ENCODE data around the gene FAM221A.
"Not testable (repeated sequence)": the region's sequence is repeated elsewhere in the genome, so short reads cannot be mapped to it uniquely, and the experiment has no call there.

FAM221A gene, protein sequence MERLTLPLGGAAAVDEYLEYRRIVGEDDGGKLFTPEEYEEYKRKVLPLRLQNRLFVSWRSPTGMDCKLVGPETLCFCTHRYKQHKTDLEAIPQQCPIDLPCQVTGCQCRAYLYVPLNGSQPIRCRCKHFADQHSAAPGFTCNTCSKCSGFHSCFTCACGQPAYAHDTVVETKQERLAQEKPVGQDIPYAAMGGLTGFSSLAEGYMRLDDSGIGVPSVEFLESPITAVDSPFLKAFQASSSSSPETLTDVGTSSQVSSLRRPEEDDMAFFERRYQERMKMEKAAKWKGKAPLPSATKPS

DNA sequence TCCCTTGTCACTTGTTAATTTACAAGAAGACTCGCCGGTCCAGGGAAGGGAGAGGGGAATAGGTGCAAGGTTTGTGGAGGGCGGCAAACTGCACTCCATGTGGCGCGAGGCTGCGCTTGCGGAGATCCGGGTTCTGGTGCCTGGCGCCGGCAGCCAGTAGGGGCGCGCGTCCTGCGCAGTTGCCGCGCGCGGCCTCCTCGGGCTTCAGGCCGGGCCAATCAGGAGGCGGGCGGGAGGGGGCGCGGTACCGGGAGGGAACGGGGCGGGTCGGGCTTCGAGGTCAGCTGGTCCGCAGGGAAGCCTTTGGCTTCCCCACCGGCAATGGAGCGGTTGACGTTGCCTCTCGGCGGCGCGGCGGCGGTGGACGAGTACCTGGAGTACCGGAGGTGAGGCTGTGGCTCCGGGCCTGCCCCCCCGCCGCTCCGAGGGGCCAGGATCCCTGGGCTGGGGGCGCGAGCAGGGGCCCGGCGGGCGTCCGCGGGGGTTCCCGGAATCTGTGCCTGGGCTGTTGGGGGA is at the start of gene FAM221A:
Gene FAM221A (plus strand): TSS at position 302 of the 516 bp plus-strand sequence. CDS start 20 bp downstream, at position 322.
- DNase-seq = peak; percentile 82

DNA sequence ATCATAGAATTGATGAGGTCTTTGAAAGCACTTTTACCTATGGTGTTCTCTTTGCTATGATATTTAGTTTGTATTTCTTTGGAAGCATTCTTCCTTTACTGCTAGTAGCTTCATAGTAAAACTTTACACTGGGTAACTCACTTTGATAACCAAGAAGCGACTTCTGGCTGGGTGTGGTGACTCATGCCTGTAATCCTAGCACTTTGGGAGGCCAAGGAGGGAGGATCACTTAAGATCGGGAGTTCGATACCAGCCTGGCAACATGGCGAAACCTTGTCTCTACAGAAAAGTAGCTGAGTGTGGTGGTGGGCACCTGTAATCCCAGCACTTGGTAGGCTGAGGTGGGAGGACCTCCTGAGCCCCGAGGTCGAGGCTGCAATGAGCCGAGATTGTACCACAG is 46.6 kb upstream of the FAM221A start:
- DNase-seq = no peak

DNA sequence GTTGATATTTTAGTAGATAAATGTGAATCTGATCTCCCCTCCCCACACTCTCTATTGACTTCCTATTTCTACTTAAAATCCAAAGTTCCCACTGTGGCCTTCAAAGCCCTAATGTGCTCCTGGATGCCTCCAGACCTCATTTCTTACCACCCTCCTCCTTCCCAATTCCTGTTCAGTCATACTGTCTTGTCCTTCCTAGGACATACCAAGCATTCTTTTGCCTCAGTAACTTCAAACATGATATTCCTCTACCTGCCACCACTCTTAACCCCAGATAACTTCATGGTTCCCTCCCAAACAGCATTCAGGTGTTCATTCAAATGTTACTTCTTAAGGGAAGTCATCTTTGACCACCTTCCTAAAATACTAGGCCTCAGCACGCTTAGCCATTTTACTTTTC is 34.2 kb upstream of the FAM221A start:
- no peak for DNase-seq

DNA sequence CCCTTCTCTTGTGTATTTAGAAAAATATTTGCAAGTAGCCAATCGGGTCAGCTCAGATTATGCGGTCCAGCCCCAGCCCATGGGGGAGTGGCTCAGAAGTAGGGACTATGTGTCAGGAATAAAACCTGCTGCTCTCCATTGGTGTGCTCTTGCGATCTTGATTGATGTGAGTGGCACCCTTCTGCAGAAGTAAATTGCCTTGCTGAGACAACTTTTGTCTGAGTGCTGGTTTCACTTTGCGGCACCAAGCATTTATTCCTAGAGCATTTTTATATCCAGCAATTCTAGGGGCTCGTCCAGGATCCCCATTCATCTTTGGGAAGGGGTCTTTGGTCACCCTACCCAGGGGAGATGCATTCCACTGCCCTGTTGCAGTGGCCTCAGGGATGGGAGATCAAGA is 26.1 kb upstream of the FAM221A start:
- no peak for DNase-seq

DNA sequence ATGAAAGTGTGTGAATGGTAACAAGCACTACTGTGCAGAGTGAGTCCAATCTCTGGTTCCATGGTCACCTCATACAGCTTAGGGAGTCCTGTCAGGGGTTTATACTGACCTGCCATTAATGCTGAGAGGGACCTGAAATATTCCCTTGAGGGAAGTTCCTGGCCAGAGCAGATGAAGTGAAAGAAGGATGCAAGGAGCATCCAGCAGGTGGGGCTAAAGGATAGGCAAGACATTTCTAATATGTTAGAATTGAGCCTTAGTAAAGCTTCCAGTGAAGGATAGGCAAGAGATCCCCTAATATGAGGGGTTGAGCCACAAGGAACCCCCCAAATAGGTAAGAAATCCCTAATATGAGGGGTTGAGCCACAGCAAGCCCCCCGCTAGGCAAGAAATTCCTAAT is 25.5 kb upstream of the FAM221A start:
- no peak for DNase-seq

DNA sequence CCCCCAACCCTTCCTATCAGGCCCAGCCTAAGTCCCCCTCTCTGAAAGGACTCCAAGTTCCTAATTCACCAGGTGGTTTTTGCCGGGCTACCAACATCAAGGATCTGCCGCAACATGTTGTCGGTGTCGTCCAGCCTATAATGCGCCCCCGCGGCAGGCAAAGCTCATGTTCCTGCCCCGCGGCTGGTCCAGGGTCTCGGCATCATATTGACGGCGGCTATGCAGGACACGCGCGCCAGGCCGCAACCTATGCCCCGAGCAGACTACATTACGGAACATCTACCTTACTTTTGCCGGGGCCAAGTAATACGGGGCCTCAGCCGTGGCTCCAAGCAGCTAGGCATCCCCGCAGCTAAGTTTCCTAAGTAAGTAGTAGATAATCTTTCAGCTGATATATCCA is 24.6 kb upstream of the FAM221A start:
- no peak for DNase-seq

DNA sequence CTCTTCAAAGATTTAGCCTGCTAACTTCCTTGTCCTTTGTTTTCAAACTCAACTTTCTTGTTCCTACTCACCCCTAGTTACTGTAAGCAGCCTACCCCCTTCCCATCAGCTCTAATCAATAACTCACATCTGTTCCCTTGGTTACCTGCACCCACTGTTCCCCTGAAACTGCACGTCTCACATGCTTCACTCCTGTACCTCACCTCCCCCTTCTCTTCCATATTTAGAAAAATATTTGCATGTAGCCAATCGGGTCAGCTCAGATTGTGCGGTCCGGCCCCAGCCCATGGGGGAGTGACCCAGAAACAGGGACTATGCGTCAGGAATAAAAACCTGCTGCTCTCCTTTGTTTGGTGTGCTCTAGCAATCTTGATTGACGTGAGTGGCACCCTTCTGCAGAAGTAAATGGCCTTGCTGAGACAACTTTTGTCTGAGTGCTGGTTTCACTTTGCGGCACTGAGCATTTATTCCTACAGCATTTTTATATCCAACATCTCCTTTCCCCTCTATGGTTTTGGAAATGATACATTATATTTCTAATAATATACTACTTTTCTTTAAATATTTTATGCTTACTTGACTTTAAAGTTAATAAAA is 21.1 kb upstream of the FAM221A start:
- no peak for DNase-seq

DNA sequence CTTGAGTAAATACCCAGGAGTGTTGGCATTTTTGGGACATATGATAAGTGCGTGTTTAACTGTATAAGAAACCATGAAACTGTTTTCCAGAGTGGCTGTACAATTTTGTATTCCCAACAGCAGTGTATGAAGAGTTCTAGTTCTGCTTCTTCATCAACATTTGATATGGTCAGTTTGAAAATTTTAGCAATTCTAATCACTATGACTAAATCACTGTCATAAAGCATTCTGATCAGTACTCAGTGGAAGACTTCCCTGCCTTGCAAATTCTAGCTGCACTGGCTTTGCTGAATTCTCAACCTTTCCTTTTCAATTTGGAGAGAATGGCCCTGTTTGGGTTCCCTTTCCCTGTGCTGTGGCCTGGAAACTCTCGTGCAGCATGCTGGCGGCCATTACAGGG is 18.6 kb upstream of the FAM221A start:
- DNase-seq = no peak

DNA sequence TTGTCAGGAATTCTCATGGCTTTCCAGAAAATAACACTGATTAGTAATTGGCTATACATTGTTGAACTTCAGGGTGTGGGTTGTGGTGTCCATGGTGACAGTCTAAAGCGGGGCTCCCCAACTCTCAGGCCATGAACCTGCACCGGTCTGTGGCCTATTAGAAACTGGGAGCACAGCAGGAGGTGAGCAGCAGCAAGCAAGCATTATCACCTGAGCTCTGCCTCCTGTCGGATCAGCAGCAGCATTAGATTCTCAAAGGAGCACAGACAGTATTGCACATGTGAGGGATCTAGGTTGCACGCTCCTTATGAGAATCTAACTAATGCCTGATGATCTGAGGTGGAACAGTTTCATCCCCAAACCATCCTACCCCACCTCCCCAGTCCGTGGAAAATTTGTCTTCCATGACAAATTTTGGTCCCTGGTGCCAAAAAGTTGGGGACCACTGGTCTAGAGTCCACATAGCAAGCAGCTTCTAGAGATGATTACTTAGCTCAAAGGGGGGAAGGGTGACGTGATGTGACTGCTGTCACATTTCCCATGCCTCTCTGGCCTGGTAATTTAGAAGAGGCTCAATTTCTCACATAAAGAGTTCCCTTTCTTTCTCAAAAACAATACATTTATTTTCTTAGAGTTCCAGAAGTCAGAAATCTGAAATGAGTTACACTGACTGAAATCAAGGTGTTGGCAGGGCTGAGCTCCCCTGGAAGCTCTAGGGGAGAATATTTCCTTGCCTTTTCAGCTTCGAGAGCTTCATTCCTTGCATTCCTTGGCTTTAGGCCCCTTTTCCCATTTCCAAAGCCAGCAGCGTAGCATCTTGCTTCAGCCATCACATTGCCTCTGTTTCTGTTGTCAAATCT is 17.6 kb upstream of the FAM221A start:
- no peak for DNase-seq

DNA sequence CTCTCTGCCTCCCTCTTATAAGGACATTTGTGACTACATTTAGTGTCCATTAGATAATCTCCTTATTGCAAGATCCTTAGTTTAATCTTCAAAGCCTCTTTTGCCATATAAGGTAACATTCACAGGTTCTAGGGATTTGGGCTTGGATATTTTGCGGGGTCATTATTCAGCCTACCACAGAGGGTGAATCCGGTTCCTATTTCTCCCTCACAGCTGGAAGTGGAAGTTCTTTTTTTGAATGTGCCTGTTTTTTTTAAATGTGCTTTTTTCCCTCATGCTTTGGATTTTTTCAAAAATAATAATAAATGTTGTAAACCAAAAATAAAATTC is 17.1 kb upstream of the FAM221A start:
- no peak for DNase-seq

DNA sequence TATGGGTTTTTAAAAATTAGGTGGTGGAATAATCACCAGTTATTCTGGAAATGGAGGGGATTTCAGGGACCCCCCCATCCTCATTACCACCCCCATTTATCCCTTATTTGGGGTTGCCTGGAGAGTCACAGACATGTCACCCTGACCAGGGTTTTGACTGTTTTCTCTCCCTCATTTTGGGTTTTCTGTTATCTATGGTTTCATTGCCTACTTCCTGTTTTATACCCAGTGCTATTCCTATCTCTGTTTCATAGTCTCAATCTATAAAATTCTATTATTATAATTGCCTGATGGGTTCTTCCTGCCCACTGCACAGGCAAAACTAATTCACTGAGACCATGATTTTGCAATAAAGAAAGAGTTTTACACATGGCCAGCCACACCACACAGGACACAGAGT is 15.9 kb upstream of the FAM221A start:
- DNase-seq = no peak

DNA sequence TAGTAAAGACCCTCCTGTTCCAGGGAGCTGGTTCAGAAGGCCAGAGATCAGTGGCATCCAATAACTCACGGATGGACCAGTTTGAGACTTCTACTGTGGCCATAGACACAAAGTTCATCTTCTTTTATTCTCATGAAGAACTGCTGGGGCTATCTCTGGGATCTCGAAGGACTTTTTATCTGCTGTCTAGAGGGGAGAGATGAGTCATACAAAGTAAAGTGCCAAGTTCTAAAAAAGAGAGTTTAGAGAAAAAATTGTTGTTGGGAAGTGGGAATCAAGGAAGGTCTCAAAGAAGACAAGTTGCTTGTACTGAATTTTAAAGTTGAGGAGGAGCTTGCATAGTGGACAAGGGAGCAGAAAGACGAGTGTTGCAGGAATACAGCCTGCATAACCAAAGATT is 8.0 kb upstream of the FAM221A start:
- DNase-seq = no peak

DNA sequence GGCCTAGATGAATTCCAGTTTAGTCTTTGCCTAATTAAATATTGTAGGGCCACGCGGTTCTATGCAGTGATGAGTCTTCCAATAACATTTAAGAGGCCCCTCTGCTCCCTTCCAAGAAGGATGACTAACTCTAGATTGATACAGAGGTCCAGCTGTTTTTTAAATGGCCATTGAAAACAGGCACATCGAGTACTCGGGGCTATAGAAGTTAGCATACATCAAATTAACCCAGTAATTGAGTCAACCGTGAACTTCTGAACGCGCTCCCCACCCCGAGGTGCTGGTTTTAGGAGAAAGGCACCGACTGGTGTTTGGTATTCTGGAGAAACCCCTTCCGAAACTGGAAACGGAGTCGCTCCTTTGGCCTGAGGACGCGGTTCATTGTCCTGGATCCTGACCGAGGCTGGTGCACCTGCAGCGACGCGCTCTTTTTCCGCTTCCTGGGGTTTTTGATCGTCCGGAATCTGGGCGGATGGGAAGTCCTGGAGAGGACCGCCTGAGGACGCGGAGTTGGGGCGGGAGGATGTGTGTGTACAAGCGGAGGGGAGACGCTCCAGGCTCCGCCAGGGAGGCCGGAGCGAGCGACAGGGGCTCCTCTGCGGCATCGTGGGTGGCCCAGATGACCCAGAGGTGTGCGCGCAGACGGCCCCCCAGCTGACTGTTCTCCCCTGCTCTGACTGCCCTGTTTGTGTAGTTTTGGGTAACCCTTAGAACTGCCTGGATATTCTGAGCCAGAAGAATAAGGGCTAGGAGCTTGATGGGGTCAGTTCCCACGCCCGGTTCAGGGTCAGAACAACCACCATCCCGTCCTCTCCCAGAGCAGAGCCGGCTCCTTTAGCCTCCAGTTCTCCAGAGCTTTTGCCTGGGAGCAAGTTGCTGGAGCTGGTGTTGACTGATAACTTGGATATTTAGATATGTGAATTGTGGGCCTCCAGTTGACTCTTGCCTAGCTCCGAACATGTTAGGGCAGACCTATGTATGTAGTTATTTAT is 711 bp downstream of the FAM221A start:
- DNase-seq = peak; percentile 31

DNA sequence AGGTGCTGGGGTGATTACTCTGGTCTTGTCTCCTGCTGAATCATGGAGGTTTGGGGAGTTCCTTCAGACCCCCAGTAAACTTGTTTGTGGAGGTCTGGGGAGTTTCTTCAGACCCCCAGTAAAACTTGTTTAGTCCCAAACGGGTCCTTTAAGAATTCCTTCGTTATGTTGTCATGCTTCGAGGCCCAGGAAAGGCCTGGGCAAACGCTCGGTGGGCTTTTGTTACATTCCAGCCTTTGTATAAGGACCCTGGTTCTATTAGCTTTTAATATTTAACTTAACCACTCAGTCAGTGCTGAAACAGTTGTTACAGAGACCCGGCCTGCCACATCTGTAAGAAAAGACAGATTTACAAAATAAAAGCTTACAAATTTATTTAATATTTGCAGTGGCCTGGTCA is 4.0 kb downstream of the FAM221A start:
- not testable (repeated sequence) for DNase-seq

DNA sequence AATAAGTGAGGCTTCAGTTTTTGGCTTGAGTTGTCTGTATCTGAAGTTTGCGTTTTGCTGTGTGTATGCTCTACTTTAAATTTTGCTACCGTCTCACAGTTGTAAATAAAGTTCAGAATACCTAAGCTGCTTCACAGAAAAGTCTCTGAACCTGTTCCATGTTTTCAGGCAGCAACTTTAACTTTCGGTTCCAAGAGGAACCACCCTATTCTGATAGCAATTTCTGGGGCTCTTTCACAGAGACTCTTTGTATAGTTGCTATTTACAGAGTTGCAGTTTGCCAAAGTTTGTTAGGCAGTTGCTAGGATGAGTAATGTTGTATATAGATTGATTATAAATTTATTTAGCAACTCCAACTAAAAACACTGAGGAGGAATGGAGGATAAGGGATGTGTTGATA is 5.7 kb downstream of the FAM221A start:
- DNase-seq = no peak

DNA sequence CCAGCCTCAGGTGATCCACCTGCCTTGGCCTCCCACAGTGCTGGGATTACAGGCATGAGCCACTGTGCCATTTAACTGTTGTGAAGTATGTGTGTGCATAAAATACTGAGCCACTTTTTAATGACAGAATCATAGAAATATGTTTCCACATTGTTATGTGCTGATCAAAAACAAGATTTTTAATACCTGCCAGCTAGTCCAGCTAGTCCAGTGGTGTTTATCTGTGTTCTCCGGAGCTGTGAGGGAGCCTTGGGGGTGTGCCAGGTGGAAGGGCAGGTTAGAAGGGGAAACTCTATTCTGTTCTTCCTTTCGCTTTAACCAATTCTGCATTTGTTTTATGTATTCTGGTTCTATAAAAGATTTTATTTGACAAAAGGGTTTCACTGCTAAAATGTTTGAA is 7.0 kb downstream of the FAM221A start:
- no peak for DNase-seq

DNA sequence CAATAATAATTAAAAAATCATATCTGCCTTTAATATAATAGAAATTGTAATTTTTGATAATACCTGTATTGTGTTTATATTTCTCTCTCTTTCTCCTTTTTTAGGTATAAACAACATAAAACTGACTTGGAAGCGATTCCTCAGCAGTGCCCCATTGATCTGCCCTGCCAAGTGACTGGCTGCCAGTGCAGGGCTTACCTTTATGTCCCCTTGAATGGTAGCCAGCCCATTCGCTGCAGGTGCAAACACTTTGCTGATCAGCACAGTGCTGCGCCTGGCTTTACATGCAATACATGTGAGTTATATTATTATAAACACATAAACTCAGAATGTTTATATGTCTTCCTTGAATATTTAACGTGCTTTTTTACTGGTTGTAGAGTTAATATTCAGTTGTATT is 9.2 kb downstream of the FAM221A start:
- DNase-seq = no peak

DNA sequence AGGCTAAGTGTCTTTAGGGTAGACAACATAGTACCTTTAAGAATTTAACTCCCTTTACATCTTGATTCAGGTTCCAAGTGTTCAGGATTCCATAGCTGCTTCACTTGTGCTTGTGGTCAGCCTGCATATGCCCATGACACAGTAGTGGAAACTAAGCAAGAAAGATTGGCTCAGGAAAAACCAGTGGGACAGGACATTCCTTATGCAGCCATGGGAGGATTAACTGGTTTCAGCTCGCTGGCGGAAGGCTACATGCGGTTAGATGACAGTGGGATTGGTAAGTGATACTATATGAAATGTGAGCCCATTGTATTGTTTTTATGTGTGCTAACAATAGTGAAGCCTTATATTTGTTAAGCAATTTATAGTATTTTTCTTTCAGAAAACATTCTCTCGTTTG is 11.3 kb downstream of the FAM221A start:
- no peak for DNase-seq

DNA sequence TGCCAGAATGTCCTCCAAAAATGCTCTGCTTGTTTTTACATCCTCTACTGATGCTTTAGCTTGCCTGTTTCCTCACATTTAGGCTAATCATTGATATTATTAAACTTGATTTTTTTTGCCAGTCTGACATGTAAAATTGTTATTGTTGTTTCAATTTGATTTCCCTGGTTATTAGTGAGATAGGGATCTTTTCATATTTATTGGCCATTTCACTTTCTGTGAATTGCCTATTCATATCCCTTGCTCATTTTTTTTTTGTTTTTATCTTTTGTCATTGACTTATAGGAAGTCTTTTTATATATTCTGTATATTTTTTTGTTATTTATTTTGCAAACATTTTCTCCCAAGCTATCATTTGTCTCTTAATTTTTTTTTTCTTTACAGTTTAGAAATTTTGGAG is 13.2 kb downstream of the FAM221A start:
- no peak for DNase-seq

DNA sequence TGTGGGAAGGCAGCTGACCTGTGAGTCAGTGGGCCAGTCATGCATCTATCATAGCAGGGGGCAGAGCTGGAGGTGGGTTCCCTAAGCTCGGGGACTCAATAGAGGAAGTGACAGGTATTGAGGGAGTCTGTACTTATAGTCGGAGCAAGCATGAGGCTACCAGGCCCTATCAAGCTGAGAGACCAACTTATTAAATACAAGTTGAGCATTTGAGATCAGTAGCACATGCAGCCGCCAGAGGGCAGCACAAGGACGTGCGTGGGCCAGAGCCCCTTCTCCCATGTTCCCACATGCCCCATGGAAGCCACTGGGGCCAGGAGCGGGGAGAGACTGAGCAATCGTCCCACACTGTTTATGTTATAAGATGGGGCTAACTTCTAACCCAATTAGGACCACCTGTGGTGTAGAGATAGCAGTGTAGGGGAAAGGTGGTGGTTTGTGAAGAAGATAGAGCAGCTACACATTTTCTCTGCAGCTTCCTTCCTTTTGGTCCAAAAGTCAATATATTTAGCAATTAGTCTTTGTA is 17.0 kb downstream of the FAM221A start:
- peak; percentile 22 for DNase-seq

DNA sequence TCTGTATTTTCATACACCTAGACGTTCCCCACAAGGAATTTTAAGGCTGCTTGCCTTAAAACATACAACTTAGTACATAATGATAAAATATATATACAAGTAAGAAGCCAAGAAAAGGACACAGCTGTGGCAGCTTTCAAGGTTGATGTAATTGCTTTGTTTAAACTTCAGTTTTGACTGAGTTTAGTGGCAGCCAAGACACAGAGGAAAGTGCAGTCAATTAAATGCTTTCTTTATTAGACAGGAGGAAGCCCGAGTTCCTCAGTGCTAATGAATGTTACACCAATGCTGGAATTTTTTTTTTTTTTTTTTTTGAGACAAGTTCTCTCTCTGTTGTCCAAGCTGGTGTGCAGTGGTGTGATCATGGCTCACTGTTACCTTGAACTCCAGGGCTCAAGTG is 18.8 kb downstream of the FAM221A start:
- no peak for DNase-seq

DNA sequence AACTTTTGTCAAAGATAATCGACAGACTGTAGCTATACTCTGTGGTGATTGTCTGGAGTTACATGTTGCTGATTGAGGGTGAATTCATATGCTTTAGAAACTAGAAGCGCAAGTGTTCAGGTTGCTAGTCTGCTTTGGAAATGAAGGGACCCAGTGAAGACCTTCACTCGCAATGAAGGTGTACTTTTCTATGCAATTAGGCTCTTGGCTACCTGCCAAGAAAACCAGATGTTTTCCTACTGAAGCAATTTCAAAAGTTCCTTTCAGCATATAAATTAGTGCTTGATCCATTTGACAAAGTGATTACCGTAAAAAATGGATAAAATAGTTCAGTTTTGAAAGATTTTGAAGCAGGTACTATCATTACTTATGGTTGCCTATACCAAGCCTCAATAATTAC is 20.0 kb downstream of the FAM221A start:
- DNase-seq = no peak

Measured in stimulated activated naive CD4-positive, alpha-beta T cell treated with Interleukin-2 at 50 U/mL for 16 hours (primary cell).